Astrocyte (in vitro differentiated cells and primary cell): ENCODE measurements around the gene LEFTY2.

Experiments used
- EZH2 ChIP-seq: IDR thresholded peaks from 2 replicates; pipeline ENCODE4 v1.6.1; 2012; ENCODE audit warnings: mild to moderate bottlenecking, low read length, inconsistent platforms; ENCODE audit not compliant: insufficient read depth
- TF ChIP-seq, protein P1 (sequence below): IDR thresholded peaks from 2 replicates; pipeline ENCODE4 v1.5.1; 2011; ENCODE audit warnings: low read depth, mild to moderate bottlenecking, inconsistent platforms, low read length, moderate library complexity; ENCODE audit not compliant: insufficient read depth

DNA sequence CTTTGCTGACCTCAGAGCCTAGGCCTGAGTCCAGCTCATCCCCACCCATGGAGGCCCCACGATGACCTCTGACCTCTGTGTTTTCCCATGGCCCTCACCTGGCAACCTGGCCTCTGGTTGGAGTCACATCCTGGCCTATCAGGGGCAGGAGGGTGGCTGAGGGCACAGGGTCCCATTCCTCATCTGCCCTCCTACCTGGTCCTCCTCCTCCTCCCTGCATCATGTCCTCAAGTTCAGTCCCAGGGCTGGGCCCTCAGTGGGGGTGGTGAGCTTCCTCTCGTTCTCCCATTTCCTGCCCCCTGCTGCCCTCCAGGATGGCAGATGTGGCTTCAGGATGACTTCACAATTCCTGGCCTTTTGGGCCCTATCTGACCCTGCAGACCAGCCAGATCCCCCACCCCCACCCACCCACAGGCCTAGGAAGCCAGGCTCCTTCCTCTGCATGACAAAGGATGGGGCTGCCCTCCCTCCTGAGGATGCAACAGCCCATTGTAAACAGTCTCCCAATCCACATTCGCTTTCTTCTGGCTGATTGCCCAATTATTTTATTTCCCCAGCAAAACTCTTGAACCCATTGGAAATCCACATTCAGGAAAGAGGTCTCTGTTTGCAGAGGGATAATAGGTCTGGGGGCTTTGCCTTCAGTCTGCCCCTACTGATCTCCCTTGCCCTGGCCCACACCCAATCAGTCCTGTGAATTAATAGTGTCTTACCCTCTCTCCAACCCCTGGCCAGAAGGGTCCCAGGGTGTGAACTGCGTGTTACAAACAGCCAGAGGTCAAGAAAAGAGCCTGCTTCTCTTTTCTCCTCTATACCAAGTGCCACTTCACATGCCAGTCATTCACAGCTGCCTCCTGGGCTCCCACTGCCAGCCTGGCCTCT, 41.7 kb downstream of the LEFTY2 start:
- TF ChIP-seq, protein P1, sequence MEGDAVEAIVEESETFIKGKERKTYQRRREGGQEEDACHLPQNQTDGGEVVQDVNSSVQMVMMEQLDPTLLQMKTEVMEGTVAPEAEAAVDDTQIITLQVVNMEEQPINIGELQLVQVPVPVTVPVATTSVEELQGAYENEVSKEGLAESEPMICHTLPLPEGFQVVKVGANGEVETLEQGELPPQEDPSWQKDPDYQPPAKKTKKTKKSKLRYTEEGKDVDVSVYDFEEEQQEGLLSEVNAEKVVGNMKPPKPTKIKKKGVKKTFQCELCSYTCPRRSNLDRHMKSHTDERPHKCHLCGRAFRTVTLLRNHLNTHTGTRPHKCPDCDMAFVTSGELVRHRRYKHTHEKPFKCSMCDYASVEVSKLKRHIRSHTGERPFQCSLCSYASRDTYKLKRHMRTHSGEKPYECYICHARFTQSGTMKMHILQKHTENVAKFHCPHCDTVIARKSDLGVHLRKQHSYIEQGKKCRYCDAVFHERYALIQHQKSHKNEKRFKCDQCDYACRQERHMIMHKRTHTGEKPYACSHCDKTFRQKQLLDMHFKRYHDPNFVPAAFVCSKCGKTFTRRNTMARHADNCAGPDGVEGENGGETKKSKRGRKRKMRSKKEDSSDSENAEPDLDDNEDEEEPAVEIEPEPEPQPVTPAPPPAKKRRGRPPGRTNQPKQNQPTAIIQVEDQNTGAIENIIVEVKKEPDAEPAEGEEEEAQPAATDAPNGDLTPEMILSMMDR, result no peak
- TF ChIP-seq EZH2, result no peak
